Ascending aorta (tissue), 2 donors: ENCODE results near the gene IL3. TPM values are rescaled to one million over a fixed set of nuclear protein-coding genes. Genes with fewer than 3 reads are reported as not detected.
"Not testable (repeated sequence)": the region's sequence is repeated elsewhere in the genome, so short reads cannot be mapped to it uniquely, and the experiment has no call there.

Source experiments
- DNase-seq, 2 donors: peaks; one replicate each; pipeline ENCODE4 v3.0.0-alpha.2; 2019; ENCODE audit warnings: low spot score in 2 of 2
- H3K27ac ChIP-seq, 2 donors: fragments of 200-600 bp; sonication (generic); one replicate each; pipeline ENCODE4 v1.5.1; 2016 to 2017; ENCODE audit warnings: mild to moderate bottlenecking in 1 of 2
- H3K27me3 ChIP-seq: fragments of 200-600 bp; sonication (generic); one replicate; pipeline ENCODE4 v1.5.1; 2017
- H3K36me3 ChIP-seq, 2 donors: fragments of 200-600 bp; sonication (generic); one replicate each; pipeline ENCODE4 v1.5.1; 2016
- H3K4me1 ChIP-seq, 2 donors: fragments of 200-600 bp; sonication (generic); one replicate each; pipeline ENCODE4 v1.5.1; 2016 to 2017; ENCODE audit warnings: mild to moderate bottlenecking in 1 of 2
- H3K4me3 ChIP-seq, 2 donors: fragments of 200-600 bp; sonication (generic); one replicate each; pipeline ENCODE4 v1.5.1; 2016 to 2017; ENCODE audit warnings: mild to moderate bottlenecking in 1 of 2
- H3K9me3 ChIP-seq, 2 donors: fragments of 200-600 bp; sonication (generic); one replicate each; pipeline ENCODE4 v1.5.1; 2016
- intact Hi-C: fragments of 100-400 bp; cut with DNase I; formaldehyde crosslinking; loops from one replicate; pipeline ENCODE4 v1.15.1; 2023
- total RNA-seq: library from RNA; depleted of rRNA; stranded (reverse); fragments of >200 nt; gene quantifications from one replicate; pipeline ENCODE4 v1.1.0, GENCODE V29; 2016
- TF ChIP-seq, protein P1 (sequence below), 3 experiments: fragments of 200-600 bp in 2 of 3; fragments of 450-650 bp in 1 of 3; sonication (generic) in 2 of 3; IDR thresholded peaks; one replicate each; pipeline ENCODE4 v1.5.1; 2016 to 2019; ENCODE audit warnings: antibody characterized with exemption in 3 of 3, mild to moderate bottlenecking in 1 of 3, moderate library complexity in 1 of 3

IL3 gene
- total RNA-seq, 1 donor from 2014 or later = not detected

DNA sequence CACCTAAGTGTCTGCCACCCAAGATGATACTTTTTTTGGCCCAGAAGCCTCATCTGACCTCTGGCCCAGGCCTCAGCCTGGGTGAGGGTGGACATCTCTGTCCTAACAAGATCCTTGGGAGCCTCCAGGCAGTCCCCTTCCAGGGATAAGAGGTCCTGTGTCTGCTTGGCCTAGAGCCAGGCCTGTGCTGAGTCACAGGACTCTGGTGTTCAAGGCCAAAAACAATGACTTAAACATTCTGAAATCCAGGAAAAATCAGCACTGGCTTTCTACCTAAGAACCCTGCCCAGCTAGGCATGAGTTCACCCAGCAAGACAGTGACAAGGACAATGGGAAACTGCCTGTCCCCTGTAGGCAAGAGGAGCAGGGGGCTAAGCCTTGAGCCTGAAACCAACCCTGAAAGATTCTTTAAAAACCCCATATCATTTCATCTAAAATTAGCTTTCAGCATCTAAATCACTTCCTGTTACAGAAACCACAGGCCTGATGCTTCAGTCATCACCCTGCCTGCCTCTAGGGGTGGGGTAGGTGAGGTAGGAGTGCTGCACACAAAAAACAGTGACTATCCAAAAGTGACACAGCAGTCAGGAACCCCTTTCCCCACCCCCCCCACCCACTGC lies 43.0 kb downstream of the IL3 start:
- no peaks in the 10 kb centered on the region for H3K27me3 ChIP-seq
- no peaks in the 10 kb centered on the region for H3K36me3 ChIP-seq
- H3K27ac ChIP-seq = peak overlapping the region; percentile 71 to 72
- peak; percentile 70 to 96 for DNase-seq
- intact Hi-C loops = loop anchor here (2.0 to 10.0 kb wide), 2 partner anchors 39 to 151 kb away; partner anchors contain the start of gene PDLIM4
- H3K4me3 ChIP-seq = no peak overlapping the region
- no peaks in the 10 kb centered on the region for H3K9me3 ChIP-seq
- TF ChIP-seq, protein P1, sequence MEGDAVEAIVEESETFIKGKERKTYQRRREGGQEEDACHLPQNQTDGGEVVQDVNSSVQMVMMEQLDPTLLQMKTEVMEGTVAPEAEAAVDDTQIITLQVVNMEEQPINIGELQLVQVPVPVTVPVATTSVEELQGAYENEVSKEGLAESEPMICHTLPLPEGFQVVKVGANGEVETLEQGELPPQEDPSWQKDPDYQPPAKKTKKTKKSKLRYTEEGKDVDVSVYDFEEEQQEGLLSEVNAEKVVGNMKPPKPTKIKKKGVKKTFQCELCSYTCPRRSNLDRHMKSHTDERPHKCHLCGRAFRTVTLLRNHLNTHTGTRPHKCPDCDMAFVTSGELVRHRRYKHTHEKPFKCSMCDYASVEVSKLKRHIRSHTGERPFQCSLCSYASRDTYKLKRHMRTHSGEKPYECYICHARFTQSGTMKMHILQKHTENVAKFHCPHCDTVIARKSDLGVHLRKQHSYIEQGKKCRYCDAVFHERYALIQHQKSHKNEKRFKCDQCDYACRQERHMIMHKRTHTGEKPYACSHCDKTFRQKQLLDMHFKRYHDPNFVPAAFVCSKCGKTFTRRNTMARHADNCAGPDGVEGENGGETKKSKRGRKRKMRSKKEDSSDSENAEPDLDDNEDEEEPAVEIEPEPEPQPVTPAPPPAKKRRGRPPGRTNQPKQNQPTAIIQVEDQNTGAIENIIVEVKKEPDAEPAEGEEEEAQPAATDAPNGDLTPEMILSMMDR (IDR thresholded peaks at IDR 0.05) = no peak
- peaks cover 9 to 21% of the 10 kb centered on the region in 2 donors for H3K4me1 ChIP-seq

DNA sequence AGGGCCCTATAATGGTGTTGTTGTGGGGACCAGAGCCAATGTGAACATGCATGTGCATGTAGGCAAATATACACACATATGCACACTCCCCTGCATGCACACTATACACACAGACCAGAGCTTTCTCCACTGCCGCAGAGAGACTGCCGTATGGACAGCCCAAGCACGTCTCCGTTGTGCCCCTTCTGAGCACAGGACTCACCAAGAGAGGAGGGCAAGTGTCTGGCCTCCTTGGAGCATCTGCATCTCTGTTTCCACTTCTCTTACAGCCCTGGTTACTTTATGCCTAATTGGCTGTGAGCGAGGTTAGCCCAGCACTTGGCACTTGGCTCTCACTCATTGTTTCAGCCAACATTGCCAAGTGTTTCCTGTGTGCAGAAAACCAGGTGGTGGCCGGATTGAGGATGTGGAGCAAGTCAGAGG lies 43.5 kb downstream of the IL3 start:
- H3K36me3 ChIP-seq = no peaks in the 10 kb centered on the region
- peaks cover 9 to 21% of the 10 kb centered on the region in 2 donors for H3K4me1 ChIP-seq
- H3K27ac ChIP-seq = peak overlapping the region; percentile 71 to 72
- H3K9me3 ChIP-seq = no peaks in the 10 kb centered on the region
- no peaks in the 10 kb centered on the region for H3K27me3 ChIP-seq
- intact Hi-C loops = loop anchor here (2.0 to 10.0 kb wide), 2 partner anchors 39 to 151 kb away; partner anchors contain the start of gene PDLIM4
- H3K4me3 ChIP-seq = no peak overlapping the region
- DNase-seq = no peak
- TF ChIP-seq, protein P1 (IDR thresholded peaks at IDR 0.05) = no peak

DNA sequence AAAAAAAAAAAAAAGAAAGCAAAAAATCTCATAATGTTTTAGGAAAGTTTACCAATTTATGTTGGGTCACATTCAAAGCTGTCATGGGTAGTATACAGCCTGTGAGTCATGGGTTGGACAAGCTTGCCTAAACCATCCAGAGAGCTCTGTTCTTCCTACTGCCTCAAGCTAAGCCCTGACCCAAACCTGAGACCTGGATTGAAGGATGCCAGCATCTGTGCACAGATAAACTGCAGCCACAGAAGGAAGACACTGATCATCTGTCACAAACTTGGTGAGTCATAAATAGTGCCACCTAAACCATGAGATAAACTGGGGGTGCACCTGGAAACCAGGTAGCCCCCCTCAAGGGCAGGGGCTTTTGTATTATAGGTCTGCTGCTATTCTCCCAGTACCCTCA lies 44.1 kb downstream of the IL3 start:
- H3K4me1 ChIP-seq = peaks cover 9 to 21% of the 10 kb centered on the region in 2 donors
- intact Hi-C loops = loop anchor here (10.0 kb wide), 1 partner anchor 150 kb away; the partner anchor contains the start of gene PDLIM4
- TF ChIP-seq, protein P1 (IDR thresholded peaks at IDR 0.05) = no peak
- H3K27me3 ChIP-seq = no peaks in the 10 kb centered on the region
- no peak for DNase-seq
- no peak overlapping the region for H3K4me3 ChIP-seq
- H3K27ac ChIP-seq = peak overlapping the region in 1 of 2 donors; percentile 11
- no peaks in the 10 kb centered on the region for H3K36me3 ChIP-seq
- H3K9me3 ChIP-seq = no peaks in the 10 kb centered on the region

DNA sequence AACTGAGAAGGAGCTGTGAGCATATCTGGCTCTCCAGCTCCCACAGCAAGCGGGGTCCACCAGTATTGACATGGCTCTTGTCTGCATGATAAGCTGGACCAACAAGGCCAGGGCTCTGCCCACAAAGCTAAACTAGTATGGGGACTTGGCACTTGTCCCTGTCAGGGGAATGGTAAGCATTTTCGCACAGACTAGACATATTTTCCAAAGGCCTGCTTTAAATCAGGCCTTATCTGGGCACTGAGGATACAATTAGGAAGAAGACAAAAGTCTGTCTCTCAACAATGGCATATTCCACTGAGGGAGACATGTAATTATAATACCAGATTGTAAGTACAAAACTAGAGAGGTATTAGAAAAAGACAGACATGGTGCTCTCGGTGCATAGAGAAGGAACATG lies 45.2 kb downstream of the IL3 start:
- Histone ChIP-seq H3K27me3 (no peaks in the 10 kb centered on the region), H3K9me3 (no peaks in the 10 kb centered on the region), H3K4me1 (peaks cover 9 to 21% of the 10 kb centered on the region in 2 donors), H3K27ac (no peak overlapping the region), H3K4me3 (no peak overlapping the region), H3K36me3 (no peaks in the 10 kb centered on the region)
- intact Hi-C loops = loop anchor here (10.0 kb wide), 1 partner anchor 149 kb away; the partner anchor contains the start of gene PDLIM4
- TF ChIP-seq, protein P1 (IDR thresholded peaks at IDR 0.05) = no peak
- DNase-seq = no peak

DNA sequence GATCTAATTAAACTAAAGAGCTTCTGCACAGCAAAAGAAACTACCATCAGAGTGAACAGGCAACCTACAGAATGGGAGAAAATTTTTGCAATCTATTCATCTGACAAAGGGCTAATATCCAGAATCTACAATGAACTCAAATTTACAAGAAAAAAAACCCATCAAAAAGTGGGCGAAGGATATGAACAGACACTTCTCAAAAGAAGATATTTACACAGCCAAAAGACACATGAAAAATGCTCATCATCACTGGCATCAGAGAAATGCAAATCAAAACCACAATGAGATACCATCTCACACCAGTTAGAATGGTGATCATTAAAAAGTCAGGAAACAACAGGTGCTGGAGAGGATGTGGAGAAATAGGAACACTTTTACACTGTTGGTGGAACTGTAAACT lies 48.0 kb downstream of the IL3 start:
- DNase-seq = not testable (repeated sequence)

DNA sequence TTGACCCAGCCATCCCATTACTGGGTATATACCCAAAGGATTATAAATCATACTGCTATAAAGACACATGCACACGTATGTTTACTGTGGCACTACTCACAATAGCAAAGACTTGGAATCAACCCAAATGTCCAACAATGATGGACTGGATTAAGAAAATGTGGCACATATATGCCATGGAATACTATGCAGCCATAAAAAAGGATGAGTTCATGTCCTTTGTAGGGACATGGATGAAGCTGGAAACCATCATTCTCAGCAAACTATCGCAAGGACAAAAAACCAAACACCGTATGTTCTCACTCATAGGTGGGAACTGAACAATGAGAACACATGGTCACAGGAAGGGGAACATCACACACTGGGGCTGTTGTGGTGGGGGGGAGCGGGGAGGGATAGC lies 48.5 kb downstream of the IL3 start:
- H3K4me3 ChIP-seq, H3K27ac ChIP-seq, H3K27me3 ChIP-seq, H3K4me1 ChIP-seq, DNase-seq, H3K36me3 ChIP-seq, H3K9me3 ChIP-seq: not testable (repeated sequence)
- intact Hi-C loops = loop anchor here (10.0 kb wide), 1 partner anchor 146 kb away; the partner anchor contains the start of gene PDLIM4

More for the DNA sequence above, 48.0 kb downstream of the IL3 start:
- intact Hi-C loops = loop anchor here (10.0 kb wide), 1 partner anchor 146 kb away; the partner anchor contains the start of gene PDLIM4
- not testable (repeated sequence) for H3K27me3 ChIP-seq, H3K9me3 ChIP-seq, H3K27ac ChIP-seq, H3K4me3 ChIP-seq, H3K36me3 ChIP-seq
- peaks cover 5 to 14% of the 10 kb centered on the region in 2 donors for H3K4me1 ChIP-seq
